Esophagus muscularis mucosa (tissue), 4 donors: Measurements from ENCODE around the gene LY6G5C.

Experiments used
- CTCF ChIP-seq, 3 experiments: fragments of 200-600 bp in 2 of 3; fragments of 450-650 bp in 1 of 3; sonication (generic) in 2 of 3; IDR thresholded peaks; one replicate each; pipeline ENCODE4 v1.5.1; 2017 to 2019; ENCODE audit warnings: antibody characterized with exemption in 3 of 3, mild to moderate bottlenecking in 2 of 3, moderate library complexity in 1 of 3
- EP300 ChIP-seq: sonication (generic); formaldehyde crosslinking; IDR thresholded peaks from one replicate; pipeline ENCODE4 v1.6.1; 2017; ENCODE audit warnings: antibody characterized with exemption
- POLR2A ChIP-seq: fragments of 450-650 bp; IDR thresholded peaks from one replicate; pipeline ENCODE4 v1.6.1; 2017; ENCODE audit warnings: antibody characterized with exemption, moderate library complexity, mild to moderate bottlenecking, low read depth

DNA sequence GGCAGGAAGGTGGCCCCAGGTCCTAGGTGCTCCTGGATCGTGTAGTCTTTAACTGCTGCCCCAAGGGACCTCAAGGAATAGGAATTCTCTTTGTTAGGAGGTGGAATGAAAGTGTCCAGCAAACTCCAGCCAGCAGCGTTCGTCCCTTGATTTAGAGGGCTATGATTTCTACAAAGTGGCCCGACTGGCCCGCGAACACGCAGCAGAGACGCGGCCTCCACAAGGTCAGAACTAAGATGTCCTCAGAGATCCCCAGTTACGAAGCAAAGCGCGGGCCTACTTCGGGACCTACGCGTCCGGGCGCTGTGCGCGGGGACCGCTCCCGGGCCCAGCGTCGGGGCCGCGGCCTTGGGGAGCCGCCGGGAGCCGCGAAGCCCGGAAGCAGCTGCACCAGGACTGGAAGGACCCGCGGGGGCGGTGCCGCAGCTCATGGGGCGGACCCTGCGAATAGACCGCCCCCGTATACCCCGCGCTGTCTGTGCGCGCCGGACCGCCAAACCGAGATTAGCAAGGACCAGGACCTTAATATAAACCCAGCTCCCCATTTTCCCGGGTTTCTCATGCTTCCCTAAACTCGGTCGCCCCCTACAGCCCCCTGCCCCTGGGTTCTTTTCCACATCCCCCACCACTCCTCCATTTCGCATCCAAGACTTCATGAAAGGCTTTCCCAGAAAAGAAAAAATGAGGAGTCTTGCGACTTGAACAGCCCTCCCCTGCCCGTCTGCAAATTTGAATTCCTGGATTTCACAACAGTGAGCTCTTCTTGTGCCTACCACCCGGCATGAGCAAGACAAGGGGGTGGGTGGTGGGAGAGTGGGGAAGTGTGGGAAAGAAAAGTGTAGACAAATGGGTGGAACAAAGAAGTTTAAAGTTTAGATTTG, 20.2 kb downstream of the LY6G5C start, which contains the start of gene C6orf47:
- TF ChIP-seq CTCF (IDR thresholded peaks at IDR 0.05) (no peak), POLR2A (peak; percentile 89), EP300 (no peak)
